Measurements from ENCODE around the gene NT5M.

The NT5M gene

DNA sequence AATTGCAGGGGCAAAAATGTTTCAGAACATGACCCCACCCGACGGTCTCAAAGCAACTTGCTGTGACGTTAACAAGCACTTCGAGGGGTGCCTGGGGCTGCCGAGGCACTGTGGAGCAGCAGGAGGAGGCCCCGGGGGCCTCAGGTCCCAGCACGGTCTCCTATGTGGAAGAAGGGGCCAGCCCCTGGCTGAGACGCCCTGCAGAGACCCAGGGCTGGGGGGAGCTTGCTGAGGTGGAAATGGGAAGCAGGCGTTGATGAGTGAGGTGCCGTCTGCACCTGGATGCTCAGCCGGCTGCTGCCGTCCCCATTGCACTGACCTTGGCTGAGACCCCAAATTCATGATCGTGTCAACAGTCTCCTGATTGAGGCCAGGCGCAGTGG, 46.5 kb downstream of the NT5M start:
- TF ChIP-seq, protein P1, sequence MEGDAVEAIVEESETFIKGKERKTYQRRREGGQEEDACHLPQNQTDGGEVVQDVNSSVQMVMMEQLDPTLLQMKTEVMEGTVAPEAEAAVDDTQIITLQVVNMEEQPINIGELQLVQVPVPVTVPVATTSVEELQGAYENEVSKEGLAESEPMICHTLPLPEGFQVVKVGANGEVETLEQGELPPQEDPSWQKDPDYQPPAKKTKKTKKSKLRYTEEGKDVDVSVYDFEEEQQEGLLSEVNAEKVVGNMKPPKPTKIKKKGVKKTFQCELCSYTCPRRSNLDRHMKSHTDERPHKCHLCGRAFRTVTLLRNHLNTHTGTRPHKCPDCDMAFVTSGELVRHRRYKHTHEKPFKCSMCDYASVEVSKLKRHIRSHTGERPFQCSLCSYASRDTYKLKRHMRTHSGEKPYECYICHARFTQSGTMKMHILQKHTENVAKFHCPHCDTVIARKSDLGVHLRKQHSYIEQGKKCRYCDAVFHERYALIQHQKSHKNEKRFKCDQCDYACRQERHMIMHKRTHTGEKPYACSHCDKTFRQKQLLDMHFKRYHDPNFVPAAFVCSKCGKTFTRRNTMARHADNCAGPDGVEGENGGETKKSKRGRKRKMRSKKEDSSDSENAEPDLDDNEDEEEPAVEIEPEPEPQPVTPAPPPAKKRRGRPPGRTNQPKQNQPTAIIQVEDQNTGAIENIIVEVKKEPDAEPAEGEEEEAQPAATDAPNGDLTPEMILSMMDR (IDR thresholded peaks at IDR 0.05; ENCODE audit: low read depth, low read length, missing control alignments) = no peak
- in situ Hi-C loops (cut with HindIII; ENCODE audit: low sequenced_read_pairs) = loop anchor here (25.0 kb wide), 1 partner anchor 238 kb away; the partner anchor contains the start of gene PEMT

DNA sequence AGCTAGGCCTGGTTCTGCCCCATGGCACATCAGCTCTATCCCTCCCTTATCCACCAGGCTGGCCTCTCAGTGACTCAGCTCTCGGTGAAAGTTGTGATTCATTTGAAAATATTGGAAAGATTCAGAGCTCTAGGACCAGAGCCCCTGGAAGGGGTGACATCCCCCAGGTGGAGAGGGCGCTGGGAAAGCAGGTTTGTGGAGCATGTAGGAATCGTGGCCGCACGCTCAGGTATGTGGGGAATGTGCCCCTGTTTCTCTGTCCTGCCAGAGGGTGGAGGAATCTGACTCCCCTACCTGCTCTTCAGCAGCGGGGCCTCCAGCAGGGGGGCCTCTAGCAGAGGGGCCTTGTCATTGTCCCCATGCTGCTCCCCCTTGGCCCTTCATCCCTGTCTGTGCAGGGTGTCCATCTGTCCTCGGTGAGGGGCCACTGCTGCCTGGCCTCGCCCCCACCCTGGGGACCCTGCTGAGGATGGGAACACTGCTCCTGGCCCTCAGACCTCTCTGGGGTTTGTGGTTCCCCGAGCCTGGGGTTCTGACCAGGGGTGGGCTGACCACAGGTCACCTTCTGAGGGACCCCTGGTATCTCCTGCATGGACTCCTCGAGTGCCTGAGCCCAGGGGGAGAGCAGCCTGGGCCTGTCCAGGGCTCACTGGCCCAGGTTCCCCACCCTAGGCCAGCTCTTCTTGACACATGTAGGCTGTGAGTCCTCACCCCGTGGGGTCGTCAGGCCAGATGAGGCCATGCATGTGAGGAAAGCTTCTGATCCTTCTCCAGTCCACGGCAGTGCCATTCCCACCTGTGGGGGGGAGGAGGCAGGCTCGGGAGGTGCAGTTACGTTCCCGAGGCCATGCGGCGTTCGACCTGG, 47.5 kb downstream of the NT5M start:
- H3K4me3 ChIP-seq (ENCODE audit: low read depth, low read length) = no peak overlapping the region
- no peak for DNase-seq (ENCODE audit: low read depth)
- in situ Hi-C loops (cut with HindIII; ENCODE audit: low sequenced_read_pairs) = loop anchor here (25.0 kb wide), 1 partner anchor 237 kb away; the partner anchor contains the start of gene PEMT
- TF ChIP-seq, protein P1 (IDR thresholded peaks at IDR 0.05; ENCODE audit: low read depth, low read length, missing control alignments) = no peak

More for the DNA sequence above, 46.5 kb downstream of the NT5M start:
- no peak overlapping the region for H3K4me3 ChIP-seq (ENCODE audit: low read depth, low read length)
- no peak for DNase-seq (ENCODE audit: low read depth)

DNA sequence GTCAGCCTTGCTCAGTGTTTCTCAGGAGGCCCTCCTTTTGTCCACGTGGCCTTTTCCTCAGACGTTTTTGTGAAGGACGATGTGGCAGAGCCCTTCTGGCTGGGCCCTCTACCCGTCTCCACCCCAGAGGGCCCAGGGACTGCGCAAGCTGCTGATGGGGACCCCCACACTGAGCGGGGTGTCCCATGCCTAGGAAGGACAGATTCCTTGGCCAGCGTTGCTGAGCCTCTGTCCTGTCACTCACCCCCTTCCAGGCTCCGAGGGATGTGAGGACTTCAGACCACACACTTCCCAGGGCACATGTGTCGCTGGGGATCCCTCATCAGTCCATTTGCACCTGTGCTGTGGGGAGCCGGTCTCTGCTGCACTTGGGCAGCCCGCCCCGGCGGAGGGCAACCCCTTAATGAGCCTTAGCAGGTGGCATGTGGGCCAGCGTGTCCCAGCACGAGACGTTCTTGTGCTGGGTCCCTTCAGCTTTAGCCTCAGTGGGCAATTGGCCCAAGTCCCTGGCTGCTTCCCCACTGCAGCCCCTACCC, 48.3 kb downstream of the NT5M start:
- H3K4me3 ChIP-seq (ENCODE audit: low read depth, low read length) = no peak overlapping the region
- TF ChIP-seq, protein P1 (IDR thresholded peaks at IDR 0.05; ENCODE audit: low read depth, low read length, missing control alignments) = no peak
- DNase-seq (ENCODE audit: low read depth) = no peak
- in situ Hi-C loops (cut with HindIII; ENCODE audit: low sequenced_read_pairs) = loop anchor here (25.0 kb wide), 1 partner anchor 236 kb away; the partner anchor contains the start of gene PEMT

DNA sequence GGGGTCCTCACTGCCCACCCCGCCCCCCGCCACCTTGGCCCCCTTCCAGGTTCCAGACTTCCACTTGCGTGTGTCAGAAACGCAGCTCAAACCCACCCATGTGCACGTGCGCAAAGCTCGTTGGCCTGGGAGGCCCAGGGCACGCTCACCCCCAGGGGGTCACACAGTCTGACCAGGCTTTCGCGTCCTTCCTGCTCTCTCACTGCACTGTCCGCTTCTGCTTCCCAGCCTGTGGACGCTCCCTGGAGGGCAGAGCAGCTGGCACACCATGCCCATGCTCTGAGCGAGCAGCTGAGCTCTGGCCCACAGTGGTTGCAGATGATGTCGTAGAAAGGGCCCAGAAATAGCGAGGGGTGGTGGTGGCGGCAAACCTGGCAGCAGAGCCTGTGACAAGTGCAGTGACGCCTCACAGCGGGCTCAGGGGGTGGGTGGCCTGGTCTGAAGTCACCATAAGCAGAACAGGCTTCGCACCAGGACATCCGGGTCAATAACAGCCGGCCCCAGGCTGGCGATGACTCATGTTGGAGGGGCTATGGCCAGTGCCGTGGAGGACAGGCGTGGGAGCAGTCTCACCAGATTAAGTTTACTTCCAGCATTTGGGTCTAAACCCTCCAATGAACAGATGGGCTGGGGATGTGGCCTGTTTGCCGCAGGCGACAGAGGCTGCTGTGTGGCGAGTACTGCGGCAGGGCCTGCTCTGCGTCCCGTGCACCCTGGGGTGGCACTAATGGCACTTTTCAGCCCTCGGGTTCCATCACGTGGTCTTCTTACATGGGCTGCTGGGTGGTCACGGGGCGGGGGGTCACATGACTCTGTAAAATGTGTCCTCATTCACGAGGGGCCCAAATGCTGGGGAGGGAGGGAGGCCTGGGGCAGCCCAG, 49.0 kb downstream of the NT5M start:
- no peak overlapping the region for H3K4me3 ChIP-seq (ENCODE audit: low read depth, low read length)
- TF ChIP-seq, protein P1 (IDR thresholded peaks at IDR 0.05; ENCODE audit: low read depth, low read length, missing control alignments) = no peak
- no peak for DNase-seq (ENCODE audit: low read depth)
- in situ Hi-C loops (cut with HindIII; ENCODE audit: low sequenced_read_pairs) = loop anchor here (25.0 kb wide), 1 partner anchor 235 kb away; the partner anchor contains the start of gene PEMT

DNA sequence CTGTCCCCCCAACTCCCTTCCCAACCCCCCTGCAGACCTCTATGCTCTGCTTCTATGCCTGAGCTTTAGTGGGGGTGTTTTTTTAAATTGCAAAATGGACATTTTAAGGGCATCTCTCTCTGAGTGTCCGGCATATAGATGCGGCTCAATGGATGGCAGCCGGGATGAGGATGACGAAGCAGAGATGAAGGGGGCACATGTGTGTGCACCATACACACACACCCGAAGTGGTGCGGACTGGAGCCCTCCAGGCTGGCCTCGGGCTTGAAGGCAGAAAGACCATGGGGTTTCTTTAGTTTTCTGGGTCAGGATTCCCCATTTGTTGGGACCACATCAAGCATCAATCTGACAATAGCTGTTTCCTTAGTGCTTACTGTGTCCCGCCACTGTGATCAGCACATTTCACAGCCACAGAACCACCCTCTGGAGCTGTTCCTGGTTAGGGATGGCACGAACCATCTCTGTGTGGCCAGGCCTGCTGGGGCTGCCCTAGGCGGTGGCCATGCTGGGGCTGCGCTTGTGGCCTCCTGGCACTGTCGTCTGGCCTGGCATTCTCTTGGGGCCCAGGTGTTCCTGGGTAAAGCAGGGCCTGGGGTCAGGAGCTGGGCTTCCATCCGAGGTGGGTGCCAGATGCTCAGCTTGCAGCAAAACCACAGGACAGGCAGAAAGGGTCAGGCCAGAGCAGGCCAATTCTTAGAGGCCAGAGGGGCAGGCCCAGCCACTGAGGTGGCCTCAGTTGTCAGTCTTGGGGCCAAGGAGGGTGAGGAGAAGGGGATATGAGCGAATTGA, 49.9 kb downstream of the NT5M start:
- H3K4me3 ChIP-seq (ENCODE audit: low read depth, low read length) = no peak overlapping the region
- TF ChIP-seq, protein P1 (IDR thresholded peaks at IDR 0.05; ENCODE audit: low read depth, low read length, missing control alignments) = no peak
- no peak for DNase-seq (ENCODE audit: low read depth)
- in situ Hi-C loops (cut with HindIII; ENCODE audit: low sequenced_read_pairs) = loop anchor here (25.0 kb wide), 1 partner anchor 234 kb away; the partner anchor contains the start of gene PEMT

Data from astrocyte of the cerebellum (primary cell).